HEK293T (cell line): ENCODE measurements around the gene PLCL2.

Experiments used
- ARNT ChIP-seq: fragments of 450-650 bp; IDR thresholded peaks from 2 replicates; pipeline ENCODE4 v1.6.1; 2017; ENCODE audit warnings: mild to moderate bottlenecking
- BHLHE40 ChIP-seq: fragments of 450-650 bp; IDR thresholded peaks from 2 replicates; pipeline ENCODE4 v1.6.1; 2016; ENCODE audit warnings: mild to moderate bottlenecking, moderate library complexity, borderline replicate concordance
- CTBP1 ChIP-seq: fragments of 450-650 bp; IDR thresholded peaks from 2 replicates; pipeline ENCODE4 v1.6.1; 2016; ENCODE audit warnings: borderline replicate concordance
- ELF4 ChIP-seq: fragments of 450-650 bp; IDR thresholded peaks from 2 replicates; pipeline ENCODE4 v1.6.1; 2017; ENCODE audit warnings: antibody characterized with exemption
- FOXA1 ChIP-seq: fragments of 450-650 bp; IDR thresholded peaks from 2 replicates; pipeline ENCODE4 v1.6.1; 2016; ENCODE audit warnings: mild to moderate bottlenecking
- FOXK2 ChIP-seq: fragments of 450-650 bp; IDR thresholded peaks from 2 replicates; pipeline ENCODE4 v1.6.1; 2016; ENCODE audit warnings: mild to moderate bottlenecking
- FOXM1 ChIP-seq: fragments of 450-650 bp; IDR thresholded peaks from 2 replicates; pipeline ENCODE4 v1.6.1; 2017; ENCODE audit warnings: mild to moderate bottlenecking, borderline replicate concordance
- L3MBTL2 ChIP-seq: fragments of 450-650 bp; conservative IDR thresholded peaks from 2 replicates; pipeline ENCODE4 v1.6.1; 2016; ENCODE audit warnings: mild to moderate bottlenecking
- LEF1 ChIP-seq: fragments of 450-650 bp; IDR thresholded peaks from 2 replicates; pipeline ENCODE4 v1.6.1; 2017; ENCODE audit warnings: mild to moderate bottlenecking, borderline replicate concordance
- NFRKB ChIP-seq: fragments of 450-650 bp; IDR thresholded peaks from 2 replicates; pipeline ENCODE4 v1.6.1; 2016; ENCODE audit warnings: mild to moderate bottlenecking, moderate library complexity
- SP1 ChIP-seq: fragments of 450-650 bp; IDR thresholded peaks from 2 replicates; pipeline ENCODE4 v1.6.1; 2017

- no peak for TF ChIP-seq NFRKB
- no peak for TF ChIP-seq BHLHE40
- no peak for TF ChIP-seq LEF1
- no peak for TF ChIP-seq FOXM1
- TF ChIP-seq CTBP1, result no peak
- no peak for TF ChIP-seq SP1
- no peak for TF ChIP-seq ARNT
- TF ChIP-seq FOXA1, result no peak
- no peak for TF ChIP-seq FOXK2
- no peak for TF ChIP-seq L3MBTL2
- no peak for TF ChIP-seq ELF4
These were observed 46.2 kb upstream of the PLCL2 start for GRCh38 chr3:16838561-16838960.
